Liver (tissue), 9 donors: Measurements from ENCODE around the gene YPEL3. TPM values are rescaled to one million over a fixed set of nuclear protein-coding genes. Genes with fewer than 3 reads are reported as not detected.

Experiments used
- DNase-seq: peaks from one replicate; pipeline ENCODE4 v3.0.0-alpha.2; 2017; ENCODE audit warnings: low spot score
- H3K27ac ChIP-seq, 2 donors: one replicate each; pipeline ENCODE4 v1.7.0; 2013; ENCODE audit warnings: inconsistent platforms in 2 of 2, low read length in 2 of 2, control low read depth in 1 of 2, low read depth in 1 of 2, mild to moderate bottlenecking in 1 of 2
- H3K27me3 ChIP-seq, 4 donors: one replicate each; pipeline versions ENCODE4 v1.6.1 to v1.7.0; 2013; ENCODE audit warnings: low read length in 3 of 4, inconsistent platforms in 1 of 4, mild to moderate bottlenecking in 1 of 4, moderate library complexity in 1 of 4; ENCODE audit not compliant: control insufficient read depth in 4 of 4, insufficient read depth in 4 of 4
- H3K36me3 ChIP-seq, 4 donors: one replicate each; pipeline versions ENCODE4 v1.6.1 to v1.7.0; 2013; ENCODE audit warnings: low read length in 3 of 4, mild to moderate bottlenecking in 3 of 4, low read depth in 1 of 4, moderate library complexity in 1 of 4; ENCODE audit not compliant: control insufficient read depth in 4 of 4, insufficient read depth in 3 of 4
- H3K4me1 ChIP-seq, 4 donors: one replicate each; pipeline versions ENCODE4 v1.6.1 to v1.7.0; 2013; ENCODE audit warnings: low read length in 3 of 4, mild to moderate bottlenecking in 3 of 4, moderate library complexity in 1 of 4; ENCODE audit not compliant: control insufficient read depth in 4 of 4, insufficient read depth in 4 of 4
- H3K4me3 ChIP-seq, 3 donors: one replicate each; pipeline versions ENCODE4 v1.6.1 to v1.7.0; 2013; ENCODE audit warnings: low read length in 3 of 3, control low read depth in 1 of 3, low read depth in 1 of 3, mild to moderate bottlenecking in 1 of 3
- H3K9ac ChIP-seq, 2 donors: one replicate each; pipeline ENCODE4 v1.7.0; 2013; ENCODE audit warnings: low read length in 2 of 2, mild to moderate bottlenecking in 2 of 2, moderate library complexity in 2 of 2, control low read depth in 1 of 2, low read depth in 1 of 2
- H3K9me3 ChIP-seq, 4 donors: one replicate each; pipeline versions ENCODE4 v1.6.1 to v1.7.0; 2013; ENCODE audit warnings: low read length in 3 of 4; ENCODE audit not compliant: control insufficient read depth in 4 of 4
- EGR1 ChIP-seq, 2 donors: IDR thresholded peaks; 2 replicates each; pipeline ENCODE4 v1.6.1; 2016 to 2018; ENCODE audit warnings: antibody characterized with exemption in 2 of 2, low read depth in 2 of 2
- FOXA1 ChIP-seq: IDR thresholded peaks from 2 replicates; pipeline ENCODE4 v1.6.1; 2016; ENCODE audit warnings: antibody characterized with exemption
- FOXA2 ChIP-seq: IDR thresholded peaks from 2 replicates; pipeline ENCODE4 v1.6.1; 2016; ENCODE audit warnings: antibody characterized with exemption
- GABPA ChIP-seq, 2 donors: IDR thresholded peaks in 1 of 2; conservative IDR thresholded peaks in 1 of 2; 2 replicates each; pipeline ENCODE4 v1.6.1; 2016; ENCODE audit warnings: antibody characterized with exemption in 2 of 2, mild to moderate bottlenecking in 1 of 2, moderate library complexity in 1 of 2
- HNF4A ChIP-seq, 2 donors: conservative IDR thresholded peaks; 2 replicates each; pipeline ENCODE4 v1.6.1; 2016; ENCODE audit warnings: antibody characterized with exemption in 2 of 2, mild to moderate bottlenecking in 2 of 2
- HNF4G ChIP-seq: IDR thresholded peaks from 2 replicates; pipeline ENCODE4 v1.6.1; 2016; ENCODE audit warnings: antibody characterized with exemption
- JUND ChIP-seq, 2 donors: IDR thresholded peaks; 2 replicates each; pipeline ENCODE4 v1.6.1; 2016; ENCODE audit warnings: antibody characterized with exemption in 2 of 2
- NR2F2 ChIP-seq: IDR thresholded peaks from 2 replicates; pipeline ENCODE4 v1.6.1; 2016; ENCODE audit warnings: antibody characterized with exemption
- RAD21 ChIP-seq, 2 donors: IDR thresholded peaks; 2 replicates each; pipeline ENCODE4 v1.6.1; 2016; ENCODE audit warnings: antibody characterized with exemption in 2 of 2, mild to moderate bottlenecking in 2 of 2
- RXRA ChIP-seq, 2 donors: IDR thresholded peaks; 2 replicates each; pipeline ENCODE4 v1.6.1; 2017 to 2018; ENCODE audit warnings: antibody characterized with exemption in 2 of 2, mild to moderate bottlenecking in 1 of 2
- SP1 ChIP-seq: IDR thresholded peaks from 2 replicates; pipeline ENCODE4 v1.6.1; 2018; ENCODE audit warnings: antibody characterized with exemption, mild to moderate bottlenecking
- TAF1 ChIP-seq: conservative IDR thresholded peaks from 2 replicates; pipeline ENCODE4 v1.6.1; 2016; ENCODE audit warnings: antibody characterized with exemption, mild to moderate bottlenecking
- YY1 ChIP-seq: IDR thresholded peaks from 2 replicates; pipeline ENCODE4 v1.6.1; 2016; ENCODE audit warnings: antibody characterized with exemption, mild to moderate bottlenecking
- WGBS: extraction: QIAGEN DNeasy Blood & Tissue Kit; methylation state at CpG from one replicate; pipeline ENCODE4 v1.1.7; 2013; 5-methylcytosine and 5-hydroxymethylcytosine counted together
- polyA plus RNA-seq, 2 donors: library from polyadenylated mRNA; stranded (reverse) in 1 of 2; unstranded in 1 of 2; fragments of 200-250 nt in 1 of 2; fragments of >200 nt in 1 of 2; fragmentation: Nextera tagmentation in 1 of 2; extraction: Ambion mirVana in 1 of 2; gene quantifications; one replicate each; pipeline versions ENCODE4 v1.2.1 to v1.2.3, GENCODE V29; 2013 to 2015
- total RNA-seq, 2 donors: library from RNA; depleted of rRNA; stranded (reverse); fragments of >200 nt; gene quantifications; one replicate each; pipeline ENCODE4 v1.2.3, GENCODE V29; 2014
- TF ChIP-seq, protein P1 (sequence below): IDR thresholded peaks from 2 replicates; pipeline ENCODE4 v1.6.1; 2016; ENCODE audit warnings: antibody characterized with exemption
- TF ChIP-seq, protein P2 (sequence below): fragments of 150-350 bp; IDR thresholded peaks from 2 replicates; pipeline ENCODE4 v1.5.1; 2017; ENCODE audit warnings: improper control_type of control experiment, low read depth, low read length; ENCODE audit not compliant: missing input control
- TF ChIP-seq, protein P3 (sequence below): IDR thresholded peaks from 2 replicates; pipeline ENCODE4 v1.6.1; 2016; ENCODE audit warnings: antibody characterized with exemption, mild to moderate bottlenecking
- TF ChIP-seq, protein P4 (sequence below): IDR thresholded peaks from 2 replicates; pipeline ENCODE4 v1.6.1; 2016; ENCODE audit warnings: antibody characterized with exemption
- donor health status: healthy.
- donor health status: healthy.
- donor health status: healthy.
- donor health status: healthy.
- donor health status: healthy.

The YPEL3 gene
- total and polyA plus RNA-seq, 4 donors, result 10.5 to 42.7 (median 24.5) TPM

DNA sequence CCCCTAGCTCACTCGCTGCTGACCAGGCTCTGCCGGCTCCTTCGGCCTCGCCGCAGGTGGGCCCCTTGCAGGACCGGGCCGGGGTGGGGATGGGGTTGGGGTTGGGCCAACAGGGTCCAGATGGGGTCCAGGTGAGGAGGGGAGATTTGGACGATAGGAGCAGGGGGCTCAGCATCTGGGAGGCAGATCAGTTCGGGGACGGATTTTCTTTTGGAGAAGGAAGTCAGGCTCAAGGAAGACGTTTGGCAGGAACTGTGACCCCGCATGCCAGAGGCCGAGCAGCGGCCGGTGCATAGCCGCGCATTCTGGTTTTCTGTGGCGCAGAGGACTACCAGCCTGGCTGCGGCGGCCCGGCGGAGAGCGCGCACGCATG is 31.3 kb downstream of the YPEL3 start:
- peak overlapping the region; percentile 45 to 74 (median 73) for H3K4me3 ChIP-seq
- no peak for TF ChIP-seq NR2F2
- no peak for TF ChIP-seq HNF4A (conservative IDR thresholded peaks at IDR 0.05)
- no peak for TF ChIP-seq YY1
- TF ChIP-seq, protein P1, sequence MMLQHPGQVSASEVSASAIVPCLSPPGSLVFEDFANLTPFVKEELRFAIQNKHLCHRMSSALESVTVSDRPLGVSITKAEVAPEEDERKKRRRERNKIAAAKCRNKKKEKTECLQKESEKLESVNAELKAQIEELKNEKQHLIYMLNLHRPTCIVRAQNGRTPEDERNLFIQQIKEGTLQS, result no peak
- TF ChIP-seq RXRA (IDR thresholded peaks at IDR 0.05), result no peak
- TF ChIP-seq, protein P2, sequence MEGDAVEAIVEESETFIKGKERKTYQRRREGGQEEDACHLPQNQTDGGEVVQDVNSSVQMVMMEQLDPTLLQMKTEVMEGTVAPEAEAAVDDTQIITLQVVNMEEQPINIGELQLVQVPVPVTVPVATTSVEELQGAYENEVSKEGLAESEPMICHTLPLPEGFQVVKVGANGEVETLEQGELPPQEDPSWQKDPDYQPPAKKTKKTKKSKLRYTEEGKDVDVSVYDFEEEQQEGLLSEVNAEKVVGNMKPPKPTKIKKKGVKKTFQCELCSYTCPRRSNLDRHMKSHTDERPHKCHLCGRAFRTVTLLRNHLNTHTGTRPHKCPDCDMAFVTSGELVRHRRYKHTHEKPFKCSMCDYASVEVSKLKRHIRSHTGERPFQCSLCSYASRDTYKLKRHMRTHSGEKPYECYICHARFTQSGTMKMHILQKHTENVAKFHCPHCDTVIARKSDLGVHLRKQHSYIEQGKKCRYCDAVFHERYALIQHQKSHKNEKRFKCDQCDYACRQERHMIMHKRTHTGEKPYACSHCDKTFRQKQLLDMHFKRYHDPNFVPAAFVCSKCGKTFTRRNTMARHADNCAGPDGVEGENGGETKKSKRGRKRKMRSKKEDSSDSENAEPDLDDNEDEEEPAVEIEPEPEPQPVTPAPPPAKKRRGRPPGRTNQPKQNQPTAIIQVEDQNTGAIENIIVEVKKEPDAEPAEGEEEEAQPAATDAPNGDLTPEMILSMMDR, result no peak
- no peak for TF ChIP-seq HNF4G
- TF ChIP-seq, protein P3, sequence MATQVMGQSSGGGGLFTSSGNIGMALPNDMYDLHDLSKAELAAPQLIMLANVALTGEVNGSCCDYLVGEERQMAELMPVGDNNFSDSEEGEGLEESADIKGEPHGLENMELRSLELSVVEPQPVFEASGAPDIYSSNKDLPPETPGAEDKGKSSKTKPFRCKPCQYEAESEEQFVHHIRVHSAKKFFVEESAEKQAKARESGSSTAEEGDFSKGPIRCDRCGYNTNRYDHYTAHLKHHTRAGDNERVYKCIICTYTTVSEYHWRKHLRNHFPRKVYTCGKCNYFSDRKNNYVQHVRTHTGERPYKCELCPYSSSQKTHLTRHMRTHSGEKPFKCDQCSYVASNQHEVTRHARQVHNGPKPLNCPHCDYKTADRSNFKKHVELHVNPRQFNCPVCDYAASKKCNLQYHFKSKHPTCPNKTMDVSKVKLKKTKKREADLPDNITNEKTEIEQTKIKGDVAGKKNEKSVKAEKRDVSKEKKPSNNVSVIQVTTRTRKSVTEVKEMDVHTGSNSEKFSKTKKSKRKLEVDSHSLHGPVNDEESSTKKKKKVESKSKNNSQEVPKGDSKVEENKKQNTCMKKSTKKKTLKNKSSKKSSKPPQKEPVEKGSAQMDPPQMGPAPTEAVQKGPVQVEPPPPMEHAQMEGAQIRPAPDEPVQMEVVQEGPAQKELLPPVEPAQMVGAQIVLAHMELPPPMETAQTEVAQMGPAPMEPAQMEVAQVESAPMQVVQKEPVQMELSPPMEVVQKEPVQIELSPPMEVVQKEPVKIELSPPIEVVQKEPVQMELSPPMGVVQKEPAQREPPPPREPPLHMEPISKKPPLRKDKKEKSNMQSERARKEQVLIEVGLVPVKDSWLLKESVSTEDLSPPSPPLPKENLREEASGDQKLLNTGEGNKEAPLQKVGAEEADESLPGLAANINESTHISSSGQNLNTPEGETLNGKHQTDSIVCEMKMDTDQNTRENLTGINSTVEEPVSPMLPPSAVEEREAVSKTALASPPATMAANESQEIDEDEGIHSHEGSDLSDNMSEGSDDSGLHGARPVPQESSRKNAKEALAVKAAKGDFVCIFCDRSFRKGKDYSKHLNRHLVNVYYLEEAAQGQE, result no peak
- TF ChIP-seq JUND (IDR thresholded peaks at IDR 0.05), result no peak
- no peak for TF ChIP-seq GABPA (IDR thresholded peaks at IDR 0.05 in 1 of 2, conservative IDR thresholded peaks at IDR 0.05 in 1 of 2)
- TF ChIP-seq EGR1 (IDR thresholded peaks at IDR 0.05; ENCODE audit: low read depth in 2 of 2), result no peak
- no peak for TF ChIP-seq RAD21 (IDR thresholded peaks at IDR 0.05)
- TF ChIP-seq, protein P4, sequence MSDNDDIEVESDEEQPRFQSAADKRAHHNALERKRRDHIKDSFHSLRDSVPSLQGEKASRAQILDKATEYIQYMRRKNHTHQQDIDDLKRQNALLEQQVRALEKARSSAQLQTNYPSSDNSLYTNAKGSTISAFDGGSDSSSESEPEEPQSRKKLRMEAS, result no peak
- no peak for TF ChIP-seq FOXA1
- no peak for DNase-seq
- WGBS, result under 1% methylated on average over 25 of the region's 25 CpGs
- peak overlapping the region; percentile 96 to 98 for H3K9ac ChIP-seq
- peaks cover 0 to 28% (median 14%) of the 10 kb centered on the region in 4 donors for H3K4me1 ChIP-seq
- peaks cover 6 to 21% (median 20%) of the 10 kb centered on the region in 4 donors for H3K36me3 ChIP-seq
- peak overlapping the region; percentile 99 to 100 for H3K27ac ChIP-seq
- H3K27me3 ChIP-seq, result no peaks in the 10 kb centered on the region
- no peaks in the 10 kb centered on the region for H3K9me3 ChIP-seq

DNA sequence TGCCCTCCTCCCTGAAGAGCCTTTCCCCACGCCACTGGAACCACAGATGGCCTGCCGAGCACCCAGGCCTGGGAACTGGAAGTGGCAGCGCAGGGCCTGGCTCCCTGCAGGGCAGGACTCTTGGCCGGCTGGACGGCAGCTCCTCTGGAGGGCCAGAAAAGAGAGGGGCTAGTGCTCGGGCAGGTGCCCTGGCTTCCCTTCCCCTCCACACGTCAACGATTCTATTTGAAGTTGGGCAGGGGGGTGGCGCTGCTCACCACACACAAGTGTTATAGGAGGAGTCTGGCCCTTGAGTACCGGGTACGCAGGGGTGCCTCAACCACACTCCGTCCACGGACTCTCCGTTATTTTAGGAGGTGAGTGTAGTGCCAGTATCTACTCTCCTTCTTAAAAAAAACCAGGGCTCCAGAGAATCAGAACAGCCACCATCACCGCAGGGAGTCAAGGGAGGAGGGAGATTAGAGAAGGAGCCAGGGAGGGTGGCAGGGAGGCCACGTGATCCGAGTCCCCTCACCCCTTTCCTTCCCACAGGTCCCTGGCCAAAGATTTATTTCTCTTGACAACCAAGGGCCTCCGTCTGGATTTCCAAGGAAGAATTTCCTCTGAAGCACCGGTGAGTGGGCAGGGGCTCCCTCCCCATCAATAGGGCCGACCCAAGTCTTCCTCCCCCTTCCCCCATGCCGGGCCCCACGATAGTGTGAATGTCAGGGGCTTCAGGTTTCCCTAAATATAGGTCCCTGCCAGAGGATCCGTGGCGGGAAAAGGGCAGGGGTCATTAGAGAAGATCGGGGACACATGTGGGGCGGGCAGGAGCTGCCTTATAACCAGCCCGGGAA is 31.9 kb downstream of the YPEL3 start:
- Histone ChIP-seq H3K27ac (peak overlapping the region; percentile 99 to 100), H3K36me3 (peaks cover 2 to 15% (median 14%) of the 10 kb centered on the region in 4 donors), H3K9ac (peak overlapping the region; percentile 96 to 98), H3K4me1 (peaks cover 0 to 24% (median 14%) of the 10 kb centered on the region in 4 donors), H3K4me3 (peak overlapping the region; percentile 45 to 74 (median 73)), H3K27me3 (no peaks in the 10 kb centered on the region), H3K9me3 (no peaks in the 10 kb centered on the region)
- DNase-seq, result peak; percentile 50
- WGBS, result 5% methylated on average over 27 of the region's 27 CpGs
- TF ChIP-seq FOXA1, result no peak
- no peak for TF ChIP-seq NR2F2
- TF ChIP-seq TAF1, result no peak
- no peak for TF ChIP-seq GABPA (IDR thresholded peaks at IDR 0.05 in 1 of 2, conservative IDR thresholded peaks at IDR 0.05 in 1 of 2)
- TF ChIP-seq RAD21 (IDR thresholded peaks at IDR 0.05), result peak; percentile 59 to 69
- TF ChIP-seq, protein P2, result peak; percentile 30
- TF ChIP-seq SP1, result peak; percentile 23
- TF ChIP-seq, protein P4, result no peak
- no peak for TF ChIP-seq EGR1 (IDR thresholded peaks at IDR 0.05; ENCODE audit: low read depth in 2 of 2)
- TF ChIP-seq HNF4A (conservative IDR thresholded peaks at IDR 0.05), result no peak
- TF ChIP-seq, protein P3, result no peak
- no peak for TF ChIP-seq FOXA2
- peak; percentile 46 for TF ChIP-seq YY1
- peak in 1 of 2 donors; percentile 10 for TF ChIP-seq RXRA (IDR thresholded peaks at IDR 0.05)
- no peak for TF ChIP-seq HNF4G
